Stimulated activated CD4-positive, alpha-beta T cell treated with anti-CD3 and anti-CD28 coated beads, Interleukin-4, amount 100 ng/mL, for 1 hour (primary cell): Measurements from ENCODE around the gene NUP50.

Experiments
- DNase-seq: peaks from one replicate; pipeline ENCODE4 v3.0.0-alpha.2; 2020

The NUP50 gene

GRCh38 chr22:45233827-45234226 is 70.1 kb downstream of the NUP50 start:
- DNase-seq = no peak

GRCh38 chr22:45235101-45235777 is 71.5 kb downstream of the NUP50 start:
- no peak for DNase-seq

GRCh38 chr22:45235851-45236342 is 72.2 kb downstream of the NUP50 start:
- no peak for DNase-seq

GRCh38 chr22:45237065-45237990 is 73.6 kb downstream of the NUP50 start:
- DNase-seq = no peak
